ENCODE measurements around the gene AP5S1. TPM values are rescaled to one million over a fixed set of nuclear protein-coding genes. Genes with fewer than 3 reads are reported as not detected.

AP5S1 gene
- polyA plus RNA-seq, 1 donor (not counting 4 experiments of a cell fraction or from before 2014, with no cell fraction given) = 5.2 TPM

DNA sequence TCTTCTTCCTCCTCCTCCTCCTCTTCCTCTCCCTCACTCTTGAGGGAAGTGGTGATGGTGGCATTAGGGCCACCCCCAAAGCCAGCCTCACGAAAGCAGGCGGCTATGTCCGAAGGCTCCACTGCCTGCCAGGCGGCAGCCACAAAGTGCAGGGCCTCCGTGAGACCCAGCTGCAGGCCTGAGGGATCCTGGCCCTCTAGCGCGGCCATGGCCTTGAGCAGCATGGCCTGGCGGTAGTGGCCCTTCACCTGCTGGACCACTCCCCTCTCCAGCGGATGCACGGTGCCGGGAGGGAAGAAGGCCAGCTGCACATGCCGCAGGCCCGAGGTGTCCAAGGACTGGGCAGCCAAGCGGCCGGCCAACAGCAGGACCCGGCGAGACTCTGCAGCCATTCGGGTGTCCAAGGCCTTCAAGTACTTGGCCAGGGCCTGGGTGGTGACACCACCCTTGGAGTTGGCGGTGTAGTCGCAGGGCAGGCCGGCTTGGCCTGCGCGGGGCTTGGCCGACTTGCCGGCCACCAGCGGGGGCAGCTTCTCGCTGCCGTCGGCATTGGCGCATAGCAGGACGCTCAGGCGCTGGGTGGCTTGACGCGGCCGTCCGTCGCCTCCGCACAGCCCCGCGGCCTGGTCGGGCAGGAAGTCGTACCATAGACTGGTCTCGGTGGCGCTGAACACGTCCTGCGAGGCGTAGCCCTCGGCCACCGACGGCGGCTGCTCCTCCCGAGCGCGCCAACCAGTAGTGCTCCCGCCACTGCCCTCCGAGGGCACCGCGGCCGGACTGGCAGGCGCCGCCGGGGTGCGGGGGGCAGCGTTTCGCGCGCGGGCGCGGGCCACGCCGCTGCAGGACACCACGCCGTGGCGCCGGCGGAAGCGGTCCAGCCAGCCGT, 34.9 kb upstream of the AP5S1 start:
- H4K20me1 ChIP-seq (ENCODE audit: control insufficient read depth, extremely low read depth, insufficient read depth, low read length) = peaks cover 21% of the 10 kb centered on the region
- H3K9ac ChIP-seq (ENCODE audit: control insufficient read depth, extremely low read depth, insufficient read depth, low read length) = peak overlapping the region; percentile 77
- dilution Hi-C loops (cut with MboI; ENCODE audit: extremely low pct_ligation_motif_present, low sequenced_read_pairs) = no loop called here
- peaks cover 0 to 9% of the 10 kb centered on the region in 2 experiments for H3K36me3 ChIP-seq (ENCODE audit: control insufficient read depth in 2 of 2, extremely low read depth in 1 of 2, insufficient read depth in 2 of 2, low read length in 2 of 2)
- TF ChIP-seq EZH2 (IDR thresholded peaks at IDR 0.05; ENCODE audit: low read length) = no peak
- peaks cover 4% of the 10 kb centered on the region for H3K9me1 ChIP-seq (ENCODE audit: control insufficient read depth, extremely low read depth, insufficient read depth, low read length)
- peak overlapping the region; percentile 91 for H3K4me2 ChIP-seq (ENCODE audit: control insufficient read depth, extremely low read depth, insufficient read depth, low read depth, low read length)
- peak overlapping the region; percentile 43 to 77 (median 75) for H3K4me3 ChIP-seq (ENCODE audit: control insufficient read depth in 2 of 3, extremely low read depth in 1 of 3, insufficient read depth in 2 of 3, low read depth in 1 of 3, low read length in 3 of 3)
- peak overlapping the region; percentile 40 for H3K27ac ChIP-seq (ENCODE audit: control insufficient read depth, insufficient read depth, low read length)
- FAIRE-seq (no peak), DNase-seq (ENCODE audit: low read depth, low spot score) (no peak)
- no peaks in the 10 kb centered on the region for H3K9me3 ChIP-seq (ENCODE audit: control insufficient read depth, low read depth, low read length)
- H3K79me2 ChIP-seq (ENCODE audit: control insufficient read depth, insufficient read depth, low read length) = peaks cover 31% of the 10 kb centered on the region
- peak overlapping the region; percentile 52 for H2AFZ ChIP-seq (ENCODE audit: control insufficient read depth, low read length)
- H3K4me1 ChIP-seq (ENCODE audit: control insufficient read depth, extremely low read depth, insufficient read depth, low read length) = peaks cover 37% of the 10 kb centered on the region
- H3K27me3 ChIP-seq (ENCODE audit: control insufficient read depth, extremely low read depth, insufficient read depth, low read length) = no peaks in the 10 kb centered on the region

DNA sequence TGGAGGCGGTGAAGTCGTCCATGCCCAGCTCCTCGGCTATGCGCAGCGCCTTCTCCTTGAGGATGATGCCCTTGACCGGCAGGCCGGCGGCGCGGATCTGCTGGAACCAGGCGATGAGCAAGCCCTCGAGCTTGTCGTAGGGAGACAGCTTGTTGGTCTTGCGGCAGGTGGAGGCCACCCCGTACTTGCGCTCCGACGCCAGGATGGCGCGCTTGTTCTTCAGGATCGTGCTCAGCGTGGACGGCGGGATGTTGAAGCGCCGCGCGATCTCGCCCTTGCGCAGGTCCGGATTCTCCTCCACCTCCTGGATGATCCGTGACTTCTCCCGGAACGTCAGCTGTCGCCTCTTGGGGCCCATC, 34.2 kb upstream of the AP5S1 start:
- FAIRE-seq (no peak), DNase-seq (ENCODE audit: low read depth, low spot score) (no peak)
- peak overlapping the region; percentile 91 for H3K4me2 ChIP-seq (ENCODE audit: control insufficient read depth, extremely low read depth, insufficient read depth, low read depth, low read length)
- peak overlapping the region; percentile 77 for H3K9ac ChIP-seq (ENCODE audit: control insufficient read depth, extremely low read depth, insufficient read depth, low read length)
- peak overlapping the region; percentile 52 for H2AFZ ChIP-seq (ENCODE audit: control insufficient read depth, low read length)
- TF ChIP-seq EZH2 (IDR thresholded peaks at IDR 0.05; ENCODE audit: low read length) = no peak
- TF ChIP-seq, protein P1, sequence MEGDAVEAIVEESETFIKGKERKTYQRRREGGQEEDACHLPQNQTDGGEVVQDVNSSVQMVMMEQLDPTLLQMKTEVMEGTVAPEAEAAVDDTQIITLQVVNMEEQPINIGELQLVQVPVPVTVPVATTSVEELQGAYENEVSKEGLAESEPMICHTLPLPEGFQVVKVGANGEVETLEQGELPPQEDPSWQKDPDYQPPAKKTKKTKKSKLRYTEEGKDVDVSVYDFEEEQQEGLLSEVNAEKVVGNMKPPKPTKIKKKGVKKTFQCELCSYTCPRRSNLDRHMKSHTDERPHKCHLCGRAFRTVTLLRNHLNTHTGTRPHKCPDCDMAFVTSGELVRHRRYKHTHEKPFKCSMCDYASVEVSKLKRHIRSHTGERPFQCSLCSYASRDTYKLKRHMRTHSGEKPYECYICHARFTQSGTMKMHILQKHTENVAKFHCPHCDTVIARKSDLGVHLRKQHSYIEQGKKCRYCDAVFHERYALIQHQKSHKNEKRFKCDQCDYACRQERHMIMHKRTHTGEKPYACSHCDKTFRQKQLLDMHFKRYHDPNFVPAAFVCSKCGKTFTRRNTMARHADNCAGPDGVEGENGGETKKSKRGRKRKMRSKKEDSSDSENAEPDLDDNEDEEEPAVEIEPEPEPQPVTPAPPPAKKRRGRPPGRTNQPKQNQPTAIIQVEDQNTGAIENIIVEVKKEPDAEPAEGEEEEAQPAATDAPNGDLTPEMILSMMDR (optimal IDR thresholded peaks at IDR 0.05 in 1 of 3, IDR thresholded peaks at IDR 0.05 in 1 of 3, conservative IDR thresholded peaks at IDR 0.05 in 1 of 3; ENCODE audit: extremely low read depth in 1 of 3, insufficient read depth in 2 of 3, low read length in 3 of 3) = peak in 1 of 3 experiments; percentile 7
- H3K79me2 ChIP-seq (ENCODE audit: control insufficient read depth, insufficient read depth, low read length) = peaks cover 31% of the 10 kb centered on the region
- H4K20me1 ChIP-seq (ENCODE audit: control insufficient read depth, extremely low read depth, insufficient read depth, low read length) = peaks cover 21% of the 10 kb centered on the region
- peaks cover 4% of the 10 kb centered on the region for H3K9me1 ChIP-seq (ENCODE audit: control insufficient read depth, extremely low read depth, insufficient read depth, low read length)
- peak overlapping the region; percentile 40 for H3K27ac ChIP-seq (ENCODE audit: control insufficient read depth, insufficient read depth, low read length)
- peaks cover 31% of the 10 kb centered on the region for H3K4me1 ChIP-seq (ENCODE audit: control insufficient read depth, extremely low read depth, insufficient read depth, low read length)
- H3K9me3 ChIP-seq (ENCODE audit: control insufficient read depth, low read depth, low read length) = no peaks in the 10 kb centered on the region
- H3K4me3 ChIP-seq (ENCODE audit: control insufficient read depth in 2 of 3, extremely low read depth in 1 of 3, insufficient read depth in 2 of 3, low read depth in 1 of 3, low read length in 3 of 3) = peak overlapping the region; percentile 43 to 77 (median 75)
- dilution Hi-C loops (cut with MboI; ENCODE audit: extremely low pct_ligation_motif_present, low sequenced_read_pairs) = no loop called here
- peaks cover 0 to 9% of the 10 kb centered on the region in 2 experiments for H3K36me3 ChIP-seq (ENCODE audit: control insufficient read depth in 2 of 2, extremely low read depth in 1 of 2, insufficient read depth in 2 of 2, low read length in 2 of 2)
- no peaks in the 10 kb centered on the region for H3K27me3 ChIP-seq (ENCODE audit: control insufficient read depth, extremely low read depth, insufficient read depth, low read length)
